ENCODE measurements around the gene PROCR. TPM values are rescaled to one million over a fixed set of nuclear protein-coding genes. Genes with fewer than 3 reads are reported as not detected.

PROCR gene
- total and polyA plus RNA-seq, 9 of the 15 experiments (the other 6 are each of a cell fraction or from before 2014, with no cell fraction given), result 1.6 to 7.1 (median 4.0) TPM

GRCh38 chr20:35223941-35224340, 52.1 kb downstream of the PROCR start (continued):
- TF ChIP-seq TCFL5 (CRISPR knock-in tag; conservative IDR thresholded peaks at IDR 0.05) (no peak), TCF15 (CRISPR knock-in tag; IDR thresholded peaks at IDR 0.05) (no peak), SMAD4 (CRISPR knock-in tag; conservative IDR thresholded peaks at IDR 0.05) (no peak), CREBBP (IDR thresholded peaks at IDR 0.05; ENCODE audit: low read depth, low read length) (no peak), BHLHE40 (IDR thresholded peaks at IDR 0.05; ENCODE audit: low read length) (no peak)

DNA sequence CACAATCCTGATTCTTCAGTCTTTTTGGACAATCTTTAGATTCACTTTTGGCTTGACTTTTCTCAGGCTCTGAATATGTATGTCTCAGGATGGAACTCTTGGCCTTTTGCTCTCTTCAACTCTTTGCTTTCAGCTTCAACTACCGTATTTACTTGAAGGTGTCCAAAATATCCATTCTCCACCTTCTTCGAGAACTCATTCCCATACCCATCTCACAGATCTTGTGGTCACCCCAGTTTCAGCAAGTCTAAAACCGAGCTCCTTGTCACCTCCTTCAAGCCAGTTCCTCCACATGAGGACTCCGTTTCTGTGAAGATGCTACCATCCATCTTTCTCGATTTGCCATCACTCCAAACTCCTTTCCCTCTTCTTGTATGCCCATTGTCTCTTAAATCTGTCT, 52.7 kb downstream of the PROCR start:
- BruUV-seq (replicated peaks), result no TSS peak
- Histone ChIP-seq H3K36me3 (ENCODE audit: control insufficient read depth, insufficient read depth, low read length) (no peaks in the 10 kb centered on the region), H2AFZ (ENCODE audit: low read depth, low read length) (no peak overlapping the region), H3K4me3 (no peak overlapping the region), H4K20me1 (replicated peaks; ENCODE audit: control insufficient read depth, insufficient read depth, low read length) (peaks cover 10% of the 10 kb centered on the region; the same call in 1 of the 2 replicates), H3K27ac (ENCODE audit: extremely low read depth, low read depth, low read length) (no peak overlapping the region), H3K9ac (ENCODE audit: insufficient read depth in 1 of 2, low read depth in 2 of 2, low read length in 2 of 2) (no peak overlapping the region), H3K27me3 (ENCODE audit: control insufficient read depth in 2 of 2, insufficient read depth in 2 of 2, low read length in 2 of 2) (peaks cover 26 to 32% of the 10 kb centered on the region in 2 experiments), H3K9me3 (replicated peaks; ENCODE audit: control insufficient read depth, insufficient read depth, low read depth, low read length) (no peaks in the 10 kb centered on the region), H3K4me1 (replicated peaks in 1 of 2; ENCODE audit: control insufficient read depth in 2 of 2, insufficient read depth in 2 of 2, low read length in 2 of 2) (peaks cover 0 to 10% of the 10 kb centered on the region in 2 experiments; a peak in 2 of 5 replicates), H3K4me2 (ENCODE audit: insufficient read depth, low read length) (no peak overlapping the region), H3K79me2 (ENCODE audit: control insufficient read depth, insufficient read depth, low read length) (no peaks in the 10 kb centered on the region), H3K9me1 (ENCODE audit: control insufficient read depth, insufficient read depth, low read length) (no peaks in the 10 kb centered on the region)
- ChIA-PET POLR2A (interaction anchor here (0.9 kb wide), 1 partner anchor 15 kb away, joined by 4 read pairs; no protein-coding TSS in a partner anchor), CTCF (ENCODE audit: low intra/inter-chr PET ratio) (no interaction called here)
- in situ Hi-C loops (cut with MboI), result no loop called here
- no peak for FAIRE-seq
- TF ChIP-seq, protein P1, sequence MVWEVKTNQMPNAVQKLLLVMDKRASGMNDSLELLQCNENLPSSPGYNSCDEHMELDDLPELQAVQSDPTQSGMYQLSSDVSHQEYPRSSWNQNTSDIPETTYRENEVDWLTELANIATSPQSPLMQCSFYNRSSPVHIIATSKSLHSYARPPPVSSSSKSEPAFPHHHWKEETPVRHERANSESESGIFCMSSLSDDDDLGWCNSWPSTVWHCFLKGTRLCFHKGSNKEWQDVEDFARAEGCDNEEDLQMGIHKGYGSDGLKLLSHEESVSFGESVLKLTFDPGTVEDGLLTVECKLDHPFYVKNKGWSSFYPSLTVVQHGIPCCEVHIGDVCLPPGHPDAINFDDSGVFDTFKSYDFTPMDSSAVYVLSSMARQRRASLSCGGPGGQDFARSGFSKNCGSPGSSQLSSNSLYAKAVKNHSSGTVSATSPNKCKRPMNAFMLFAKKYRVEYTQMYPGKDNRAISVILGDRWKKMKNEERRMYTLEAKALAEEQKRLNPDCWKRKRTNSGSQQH (CRISPR knock-in tag; IDR thresholded peaks at IDR 0.05), result no peak
- peak; percentile 50 for TF ChIP-seq CHD7 (IDR thresholded peaks at IDR 0.05; ENCODE audit: low read depth, low read length)
- WGBS (ENCODE audit: insufficient coverage, low coverage, missing lambda C conversion rate), result 7% methylated on average over 5 of the region's 5 CpGs
- intact Hi-C loops (cut with micrococcal nuclease), result no loop called here
- DNase-seq (ENCODE audit: extremely low read depth in 1 of 4, low spot score in 3 of 4), result no peak
- ATAC-seq, result no peak
